SK-N-SH (cell line): ENCODE measurements around the gene CIDEB. TPM values are rescaled to one million over a fixed set of nuclear protein-coding genes. Genes with fewer than 3 reads are reported as not detected.

Source experiments
- CTCF ChIA-PET: fragments of 300-600, 350-600 bp; formaldehyde crosslinking; extraction: SDS; loops from one replicate; lab custom pipeline; 2021; lab: Yijun Ruan, JAX
- POLR2A ChIA-PET: fragments of 350-600 bp; sonication (Branson Sonifier 250); formaldehyde crosslinking; extraction: SDS; loops from one replicate; lab custom pipeline; 2020; ENCODE audit warnings: antibody characterized with exemption, inconsistent platforms; lab: Yijun Ruan, JAX
- DNase-seq: peaks from one replicate; pipeline ENCODE4 v3.0.0; 2012
- H2AFZ ChIP-seq: fragments of 200-600 bp; sonication (generic); 2 replicates; pipeline ENCODE4 v1.8.1; 2016; ENCODE audit warnings: antibody characterized with exemption, mild to moderate bottlenecking, low read depth
- H3F3A ChIP-seq: fragments of 200-600 bp; sonication (generic); replicated peaks from 2 replicates; pipeline ENCODE3; 2016; ENCODE audit warnings: antibody characterized with exemption, mild to moderate bottlenecking; ENCODE audit not compliant: insufficient read depth
- H3K27ac ChIP-seq, 2 experiments: fragments of 200-500 bp in 1 of 2; fragments of 200-600 bp in 1 of 2; sonication (Bioruptor generic) in 1 of 2; sonication (generic), shearing (Covaris generic) in 1 of 2; 2 replicates each; pipeline versions ENCODE4 v1.5.1 to v1.6.1; 2014 to 2016; ENCODE audit warnings: low read depth in 2 of 2, inconsistent platforms in 1 of 2, low read length in 1 of 2, mild to moderate bottlenecking in 1 of 2, mixed read lengths in 1 of 2
- H3K27me3 ChIP-seq: fragments of 200-600 bp; sonication (generic), shearing (Covaris generic); 2 replicates; pipeline ENCODE4 v1.6.1; 2016; ENCODE audit warnings: mixed run types; ENCODE audit not compliant: insufficient read depth
- H3K36me3 ChIP-seq, 2 experiments: fragments of 200-500 bp in 1 of 2; fragments of 200-600 bp in 1 of 2; sonication (Bioruptor generic) in 1 of 2; sonication (generic) in 1 of 2; replicated peaks in 1 of 2; 2 replicates each; pipeline versions ENCODE3 to v1.5.1; 2014 to 2016; ENCODE audit warnings: low read length in 1 of 2, mild to moderate bottlenecking in 1 of 2; ENCODE audit not compliant: insufficient read depth in 2 of 2, control insufficient read depth in 1 of 2
- H3K4me1 ChIP-seq, 2 experiments: fragments of 200-500 bp in 1 of 2; fragments of 200-600 bp in 1 of 2; sonication (Bioruptor generic) in 1 of 2; sonication (generic), shearing (Covaris generic) in 1 of 2; 2 replicates each; pipeline versions ENCODE4 v1.5.1 to v1.6.1; 2014 to 2016; ENCODE audit warnings: low read depth in 1 of 2, low read length in 1 of 2, mixed run types in 1 of 2; ENCODE audit not compliant: insufficient read depth in 2 of 2, control insufficient read depth in 1 of 2
- H3K4me2 ChIP-seq: fragments of 200-600 bp; sonication (generic), shearing (Covaris generic); 2 replicates; pipeline ENCODE4 v1.6.1; 2017; ENCODE audit warnings: mixed run types
- H3K4me3 ChIP-seq, 2 experiments: fragments of 200-500 bp in 1 of 2; fragments of 200-600 bp in 1 of 2; sonication (Bioruptor generic) in 1 of 2; sonication (generic), shearing (Covaris generic) in 1 of 2; 2 replicates each; pipeline versions ENCODE4 v1.5.1 to v1.8.1; 2014 to 2016; ENCODE audit warnings: low read depth in 2 of 2, inconsistent platforms in 1 of 2, low read length in 1 of 2, mild to moderate bottlenecking in 1 of 2, mixed read lengths in 1 of 2, moderate library complexity in 1 of 2
- H3K79me2 ChIP-seq: fragments of 200-600 bp; sonication (generic); 2 replicates; pipeline ENCODE4 v1.8.1; 2017; ENCODE audit warnings: mild to moderate bottlenecking; ENCODE audit not compliant: insufficient read depth
- H3K9ac ChIP-seq: fragments of 200-600 bp; sonication (generic); 2 replicates; pipeline ENCODE4 v1.6.1; 2017; ENCODE audit warnings: mixed run types
- H3K9me2 ChIP-seq: fragments of 200-600 bp; sonication (generic); 2 replicates; pipeline ENCODE4 v1.6.1; 2017; ENCODE audit warnings: mixed run types
- H3K9me3 ChIP-seq: fragments of 200-600 bp; sonication (generic); 2 replicates; pipeline ENCODE4 v1.6.1; 2017; ENCODE audit warnings: mixed run types, mild to moderate bottlenecking, moderate library complexity
- H4K20me1 ChIP-seq: fragments of 200-600 bp; sonication (generic); 2 replicates; pipeline ENCODE4 v1.6.1; 2017; ENCODE audit warnings: mild to moderate bottlenecking, mixed run types; ENCODE audit not compliant: insufficient read depth
- EP300 ChIP-seq, 2 experiments: IDR thresholded peaks; 2 replicates each; pipeline versions ENCODE4 v1.4.0 to v1.6.1; 2012; ENCODE audit warnings: borderline replicate concordance in 1 of 2, low read depth in 1 of 2, low read length in 1 of 2
- FOXJ3 ChIP-seq: sonication (generic); formaldehyde crosslinking; IDR thresholded peaks from 2 replicates; pipeline ENCODE4 v1.5.1; 2020; ENCODE audit warnings: mild to moderate bottlenecking, missing genetic modification reagents
- JUND ChIP-seq: IDR thresholded peaks from 2 replicates; pipeline ENCODE4 v1.4.0; 2012
- POLR2AphosphoS5 ChIP-seq: IDR thresholded peaks from 2 replicates; pipeline ENCODE4 v1.6.1; 2012; ENCODE audit warnings: low read depth, low read length
- RAD21 ChIP-seq: IDR thresholded peaks from 2 replicates; pipeline ENCODE4 v1.6.1; 2012; ENCODE audit warnings: mild to moderate bottlenecking, low read length
- SIN3A ChIP-seq: IDR thresholded peaks from 2 replicates; pipeline ENCODE4 v1.6.1; 2012; ENCODE audit warnings: low read depth, mild to moderate bottlenecking, low read length, moderate library complexity, borderline replicate concordance
- TCF12 ChIP-seq: IDR thresholded peaks from 2 replicates; pipeline ENCODE4 v1.4.0; 2012
- YY1 ChIP-seq: IDR thresholded peaks from 2 replicates; pipeline ENCODE4 v1.4.0; 2012; ENCODE audit warnings: low read depth, mild to moderate bottlenecking
- WGBS: methylation state at CpG from one replicate; pipeline ENCODE4 v1.1.6; 2017; ENCODE audit warnings: low lambda C conversion rate; 5-methylcytosine and 5-hydroxymethylcytosine counted together
- polyA plus RNA-seq, 3 experiments: library from polyadenylated mRNA; depleted of rRNA; stranded (reverse); fragments of >200 nt; gene quantifications; 2 replicates each; pipeline ENCODE4 v1.2.3, GENCODE V29; 2012
- TF ChIP-seq, protein P1 (sequence below): fragments of 200-600 bp; sonication (generic); IDR thresholded peaks from 2 replicates; pipeline ENCODE4 v1.6.1; 2017; ENCODE audit warnings: antibody characterized with exemption, mild to moderate bottlenecking, moderate library complexity
- TF ChIP-seq, protein P2 (sequence below): fragments of 150-350 bp; IDR thresholded peaks from 2 replicates; pipeline ENCODE4 v1.6.1; 2017; ENCODE audit warnings: antibody characterized with exemption, low read length, low read depth, borderline replicate concordance

The CIDEB gene
- polyA plus RNA-seq, 1 of the 3 experiments (the other 2 are of a cell fraction), result 0.05 TPM

DNA sequence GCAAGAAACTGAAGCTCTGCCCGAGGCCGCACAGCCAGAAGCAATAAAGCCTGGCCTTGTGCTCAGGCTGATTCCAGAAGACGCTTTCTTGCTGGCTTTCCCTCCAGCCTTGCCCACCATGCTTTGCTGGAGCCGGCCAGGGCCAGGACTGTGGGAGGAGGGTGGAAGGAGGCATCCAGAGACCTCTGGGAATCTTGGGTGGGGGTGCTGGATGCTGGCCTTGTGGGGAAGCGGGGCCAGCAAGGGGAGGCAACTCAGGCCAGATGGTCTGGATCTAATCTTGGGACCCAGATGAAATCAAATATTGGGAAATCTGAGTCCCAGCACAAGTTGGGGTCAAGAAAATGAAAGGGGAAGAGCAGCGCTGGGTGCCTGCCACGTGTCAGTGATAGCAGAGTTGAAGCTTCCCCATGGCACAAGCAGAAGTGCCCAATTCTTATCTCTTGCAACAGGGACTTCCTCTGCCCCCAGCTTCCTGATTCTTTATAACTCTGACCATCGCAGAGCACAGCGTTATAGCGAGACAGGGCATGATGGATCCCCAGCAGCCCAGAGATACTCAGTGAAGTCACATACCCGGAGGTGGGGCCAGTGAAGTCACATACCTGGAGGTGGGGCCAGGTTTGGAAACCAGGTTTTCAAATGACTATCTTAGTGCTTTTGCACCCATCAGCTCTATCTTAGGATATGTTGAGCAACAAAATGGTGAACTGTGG, 30.0 kb downstream of the CIDEB start:
- no peaks in the 10 kb centered on the region for H3K79me2 ChIP-seq
- H3K36me3 ChIP-seq, result no peaks in the 10 kb centered on the region
- no peak overlapping the region for H3K9ac ChIP-seq
- H3K4me1 ChIP-seq, result peaks cover 0 to 12% of the 10 kb centered on the region in 2 experiments; a peak in 1 of 4 replicates
- no peaks in the 10 kb centered on the region for H4K20me1 ChIP-seq
- no peak overlapping the region for H3K4me3 ChIP-seq
- H3K4me2 ChIP-seq, result no peak overlapping the region
- H3K9me3 ChIP-seq, result no peaks in the 10 kb centered on the region
- TF ChIP-seq SIN3A (no peak), YY1 (no peak), JUND (no peak), RAD21 (no peak), FOXJ3 (CRISPR knock-in tag) (no peak), POLR2AphosphoS5 (no peak), TCF12 (no peak)
- TF ChIP-seq, protein P1, sequence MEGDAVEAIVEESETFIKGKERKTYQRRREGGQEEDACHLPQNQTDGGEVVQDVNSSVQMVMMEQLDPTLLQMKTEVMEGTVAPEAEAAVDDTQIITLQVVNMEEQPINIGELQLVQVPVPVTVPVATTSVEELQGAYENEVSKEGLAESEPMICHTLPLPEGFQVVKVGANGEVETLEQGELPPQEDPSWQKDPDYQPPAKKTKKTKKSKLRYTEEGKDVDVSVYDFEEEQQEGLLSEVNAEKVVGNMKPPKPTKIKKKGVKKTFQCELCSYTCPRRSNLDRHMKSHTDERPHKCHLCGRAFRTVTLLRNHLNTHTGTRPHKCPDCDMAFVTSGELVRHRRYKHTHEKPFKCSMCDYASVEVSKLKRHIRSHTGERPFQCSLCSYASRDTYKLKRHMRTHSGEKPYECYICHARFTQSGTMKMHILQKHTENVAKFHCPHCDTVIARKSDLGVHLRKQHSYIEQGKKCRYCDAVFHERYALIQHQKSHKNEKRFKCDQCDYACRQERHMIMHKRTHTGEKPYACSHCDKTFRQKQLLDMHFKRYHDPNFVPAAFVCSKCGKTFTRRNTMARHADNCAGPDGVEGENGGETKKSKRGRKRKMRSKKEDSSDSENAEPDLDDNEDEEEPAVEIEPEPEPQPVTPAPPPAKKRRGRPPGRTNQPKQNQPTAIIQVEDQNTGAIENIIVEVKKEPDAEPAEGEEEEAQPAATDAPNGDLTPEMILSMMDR, result no peak
- CTCF ChIA-PET, result interaction anchor here (0.8 to 8.9 kb wide), 5 partner anchors 20 to 153 kb away, joined by 3 to 87 read pairs (median 5); partner anchors contain the start of genes CIDEB, DHRS1 and NOP9
- POLR2A ChIA-PET, result interaction anchor here (1.0 kb wide), 1 partner anchor 121 kb away, joined by 3 read pairs; the partner anchor contains the start of gene NYNRIN
- H2AFZ ChIP-seq, result no peak overlapping the region
- WGBS, result 91% methylated on average over 11 of the region's 11 CpGs
- H3F3A ChIP-seq, result no peaks in the 10 kb centered on the region
- no peak for DNase-seq
- no peaks in the 10 kb centered on the region for H3K27me3 ChIP-seq
- H3K27ac ChIP-seq, result no peak overlapping the region
- no peaks in the 10 kb centered on the region for H3K9me2 ChIP-seq

DNA sequence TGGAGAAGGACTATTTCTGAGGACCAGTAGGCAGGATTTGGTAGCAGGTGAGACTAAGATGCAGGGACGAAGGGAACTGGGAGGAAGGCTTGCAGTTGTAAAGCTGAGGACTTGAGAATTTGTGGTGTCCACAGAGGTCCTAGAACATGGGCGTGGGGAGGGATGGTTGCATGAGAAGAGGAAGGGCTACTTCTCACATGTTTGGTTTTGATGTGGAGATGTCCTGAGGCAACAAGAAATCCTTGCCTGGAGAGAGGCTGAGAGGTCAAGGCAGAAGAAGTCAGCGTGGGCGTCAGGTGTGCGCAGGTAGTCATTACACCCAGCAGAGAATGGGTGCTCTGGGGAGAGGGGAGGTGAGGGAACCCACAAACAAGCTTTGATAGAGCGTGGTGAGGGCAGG, 30.7 kb downstream of the CIDEB start:
- POLR2A ChIA-PET, result no interaction called here
- DNase-seq, result no peak

More for the DNA sequence above, 30.7 kb downstream of the CIDEB start:
- Histone ChIP-seq H3K27ac (no peak overlapping the region), H3K9me2 (no peaks in the 10 kb centered on the region), H3K4me1 (peaks cover 2 to 12% of the 10 kb centered on the region in 2 experiments; a peak in 2 of 4 replicates), H3K4me2 (no peak overlapping the region), H3K36me3 (no peaks in the 10 kb centered on the region), H4K20me1 (no peaks in the 10 kb centered on the region), H3K9me3 (no peaks in the 10 kb centered on the region), H3K79me2 (no peaks in the 10 kb centered on the region), H3K9ac (no peak overlapping the region), H3K27me3 (no peaks in the 10 kb centered on the region), H2AFZ (no peak overlapping the region), H3F3A (no peaks in the 10 kb centered on the region), H3K4me3 (no peak overlapping the region)
- CTCF ChIA-PET, result interaction anchor here (0.8 to 8.9 kb wide), 3 partner anchors 21 to 154 kb away, joined by 3 to 87 read pairs (median 5); partner anchors contain the start of genes CIDEB, DHRS1 and NOP9
- TF ChIP-seq RAD21, result no peak
- TF ChIP-seq EP300 (IDR thresholded peaks at IDR 0.05; ENCODE audit: borderline replicate concordance in 1 of 2, low read depth in 1 of 2, low read length in 1 of 2), result no peak
- TF ChIP-seq, protein P2, sequence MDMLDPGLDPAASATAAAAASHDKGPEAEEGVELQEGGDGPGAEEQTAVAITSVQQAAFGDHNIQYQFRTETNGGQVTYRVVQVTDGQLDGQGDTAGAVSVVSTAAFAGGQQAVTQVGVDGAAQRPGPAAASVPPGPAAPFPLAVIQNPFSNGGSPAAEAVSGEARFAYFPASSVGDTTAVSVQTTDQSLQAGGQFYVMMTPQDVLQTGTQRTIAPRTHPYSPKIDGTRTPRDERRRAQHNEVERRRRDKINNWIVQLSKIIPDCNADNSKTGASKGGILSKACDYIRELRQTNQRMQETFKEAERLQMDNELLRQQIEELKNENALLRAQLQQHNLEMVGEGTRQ, result no peak
- no peak for TF ChIP-seq POLR2AphosphoS5
- WGBS, result 91% methylated on average over 6 of the region's 6 CpGs
